ENCODE results near the gene PEF1. TPM values are rescaled to one million over a fixed set of nuclear protein-coding genes. Genes with fewer than 3 reads are reported as not detected.

The PEF1 gene
- polyA plus RNA-seq, 1 donor (not counting 4 experiments of a cell fraction or from before 2014, with no cell fraction given) = 72.2 TPM

GRCh38 chr1:31661856-31662255, 17.2 kb upstream of the PEF1 start:
- FAIRE-seq (no peak), DNase-seq (ENCODE audit: low read depth, low spot score) (no peak)
- Histone ChIP-seq H3K27ac (ENCODE audit: control insufficient read depth, insufficient read depth, low read length) (no peak overlapping the region), H3K9me1 (ENCODE audit: control insufficient read depth, extremely low read depth, insufficient read depth, low read length) (no peaks in the 10 kb centered on the region), H3K27me3 (ENCODE audit: control insufficient read depth, extremely low read depth, insufficient read depth, low read length) (no peaks in the 10 kb centered on the region), H3K9ac (ENCODE audit: control insufficient read depth, extremely low read depth, insufficient read depth, low read length) (no peak overlapping the region), H2AFZ (ENCODE audit: control insufficient read depth, low read length) (no peak overlapping the region), H3K4me3 (ENCODE audit: control insufficient read depth in 2 of 3, extremely low read depth in 1 of 3, insufficient read depth in 2 of 3, low read depth in 1 of 3, low read length in 3 of 3) (no peak overlapping the region), H3K9me3 (ENCODE audit: control insufficient read depth, low read depth, low read length) (no peaks in the 10 kb centered on the region), H3K79me2 (ENCODE audit: control insufficient read depth, insufficient read depth, low read length) (no peaks in the 10 kb centered on the region), H3K4me1 (ENCODE audit: control insufficient read depth, extremely low read depth, insufficient read depth, low read length) (peaks cover 12% of the 10 kb centered on the region), H3K4me2 (ENCODE audit: control insufficient read depth, extremely low read depth, insufficient read depth, low read depth, low read length) (no peak overlapping the region), H3K36me3 (ENCODE audit: control insufficient read depth in 2 of 2, extremely low read depth in 1 of 2, insufficient read depth in 2 of 2, low read length in 2 of 2) (peaks cover 41% of the 10 kb centered on the region in 2 experiments), H4K20me1 (ENCODE audit: control insufficient read depth, extremely low read depth, insufficient read depth, low read length) (no peaks in the 10 kb centered on the region)
- no peak for TF ChIP-seq EZH2 (IDR thresholded peaks at IDR 0.05; ENCODE audit: low read length)
- TF ChIP-seq CTCF (optimal IDR thresholded peaks at IDR 0.05 in 1 of 3, IDR thresholded peaks at IDR 0.05 in 1 of 3, conservative IDR thresholded peaks at IDR 0.05 in 1 of 3; ENCODE audit: extremely low read depth in 1 of 3, insufficient read depth in 2 of 3, low read length in 3 of 3) = no peak
- dilution Hi-C loops (cut with MboI; ENCODE audit: extremely low pct_ligation_motif_present, low sequenced_read_pairs) = no loop called here

DNA sequence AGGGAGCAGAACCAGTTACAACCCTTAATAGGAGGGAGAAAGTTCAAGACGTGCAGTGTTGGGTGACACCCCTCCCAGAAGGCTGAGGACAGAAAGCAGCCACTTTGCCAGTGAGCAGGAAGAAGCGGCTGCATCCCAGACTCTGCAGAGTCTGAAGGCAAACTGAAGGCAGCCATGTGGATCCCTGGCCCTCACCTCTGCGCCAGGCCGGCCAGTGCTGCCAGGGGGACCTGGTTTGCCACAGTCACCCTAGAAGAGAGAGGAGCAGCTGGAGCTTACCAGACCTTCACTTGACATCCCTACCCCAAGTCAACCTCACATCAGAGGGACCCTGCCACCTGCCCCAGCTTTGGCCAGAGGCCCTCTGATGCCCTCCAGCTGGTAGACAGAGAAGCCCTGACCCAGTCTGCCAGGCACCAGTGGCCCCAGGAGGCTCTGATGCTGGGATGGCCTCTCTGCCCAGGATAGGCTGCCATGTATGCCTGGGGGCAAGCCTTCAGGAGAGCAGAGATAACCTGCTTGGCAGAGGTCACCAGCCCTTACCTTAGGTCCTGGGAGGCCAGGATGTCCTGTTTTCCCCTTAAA, 16.3 kb upstream of the PEF1 start:
- dilution Hi-C loops (cut with MboI; ENCODE audit: extremely low pct_ligation_motif_present, low sequenced_read_pairs) = no loop called here
- Histone ChIP-seq H3K27me3 (ENCODE audit: control insufficient read depth, extremely low read depth, insufficient read depth, low read length) (no peaks in the 10 kb centered on the region), H3K4me3 (ENCODE audit: control insufficient read depth in 2 of 3, extremely low read depth in 1 of 3, insufficient read depth in 2 of 3, low read depth in 1 of 3, low read length in 3 of 3) (no peak overlapping the region), H3K79me2 (ENCODE audit: control insufficient read depth, insufficient read depth, low read length) (no peaks in the 10 kb centered on the region), H4K20me1 (ENCODE audit: control insufficient read depth, extremely low read depth, insufficient read depth, low read length) (no peaks in the 10 kb centered on the region), H3K4me2 (ENCODE audit: control insufficient read depth, extremely low read depth, insufficient read depth, low read depth, low read length) (no peak overlapping the region), H3K9me1 (ENCODE audit: control insufficient read depth, extremely low read depth, insufficient read depth, low read length) (no peaks in the 10 kb centered on the region), H3K27ac (ENCODE audit: control insufficient read depth, insufficient read depth, low read length) (no peak overlapping the region), H3K4me1 (ENCODE audit: control insufficient read depth, extremely low read depth, insufficient read depth, low read length) (peaks cover 3% of the 10 kb centered on the region), H3K9me3 (ENCODE audit: control insufficient read depth, low read depth, low read length) (no peaks in the 10 kb centered on the region), H3K9ac (ENCODE audit: control insufficient read depth, extremely low read depth, insufficient read depth, low read length) (no peak overlapping the region), H2AFZ (ENCODE audit: control insufficient read depth, low read length) (no peak overlapping the region), H3K36me3 (ENCODE audit: control insufficient read depth in 2 of 2, extremely low read depth in 1 of 2, insufficient read depth in 2 of 2, low read length in 2 of 2) (peaks cover 44 to 45% of the 10 kb centered on the region in 2 experiments)
- FAIRE-seq (no peak), DNase-seq (ENCODE audit: low read depth, low spot score) (no peak)
- no peak for TF ChIP-seq CTCF (optimal IDR thresholded peaks at IDR 0.05 in 1 of 3, IDR thresholded peaks at IDR 0.05 in 1 of 3, conservative IDR thresholded peaks at IDR 0.05 in 1 of 3; ENCODE audit: extremely low read depth in 1 of 3, insufficient read depth in 2 of 3, low read length in 3 of 3)
- no peak for TF ChIP-seq EZH2 (IDR thresholded peaks at IDR 0.05; ENCODE audit: low read length)

Data from keratinocyte (primary cell).